Activated T-helper 9 cell treated with anti-CD3 and anti-CD28 coated beads, Interleukin-2, amount 50 U/mL, for 16 hours (primary cell): ENCODE measurements around the gene KCNV2.

ENCODE experiments used
- DNase-seq: peaks from one replicate; pipeline ENCODE4 v3.0.0-alpha.2; 2020; ENCODE audit warnings: low read depth

KCNV2 gene

DNA sequence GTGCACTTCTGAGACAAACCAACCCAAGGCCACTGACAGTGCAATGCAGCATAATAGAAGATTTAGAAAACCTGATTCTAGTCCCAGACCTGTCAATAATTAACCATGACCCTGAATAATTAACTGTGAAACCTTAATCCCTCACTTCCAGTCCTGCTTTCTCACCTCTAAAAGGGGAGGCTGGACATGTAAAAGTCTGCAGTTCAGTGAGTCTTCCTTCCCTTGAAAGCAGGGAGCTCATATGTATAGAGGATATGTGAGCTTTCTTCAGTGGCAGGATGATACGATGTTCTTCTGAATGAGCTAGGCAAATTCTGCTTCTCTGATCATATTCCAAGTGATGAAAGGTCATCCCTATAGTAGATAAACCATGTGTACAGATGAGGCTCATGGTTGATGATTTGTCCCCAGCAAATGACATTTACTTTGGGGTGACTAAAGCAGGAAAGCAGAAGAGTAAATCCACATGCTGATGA is 2.9 kb downstream of the KCNV2 start:
- DNase-seq: no peak

GRCh38 chr9:2722715-2723114 is 5.4 kb downstream of the KCNV2 start:
- no peak for DNase-seq

GRCh38 chr9:2723376-2724065 is 6.2 kb downstream of the KCNV2 start:
- no peak for DNase-seq

DNA sequence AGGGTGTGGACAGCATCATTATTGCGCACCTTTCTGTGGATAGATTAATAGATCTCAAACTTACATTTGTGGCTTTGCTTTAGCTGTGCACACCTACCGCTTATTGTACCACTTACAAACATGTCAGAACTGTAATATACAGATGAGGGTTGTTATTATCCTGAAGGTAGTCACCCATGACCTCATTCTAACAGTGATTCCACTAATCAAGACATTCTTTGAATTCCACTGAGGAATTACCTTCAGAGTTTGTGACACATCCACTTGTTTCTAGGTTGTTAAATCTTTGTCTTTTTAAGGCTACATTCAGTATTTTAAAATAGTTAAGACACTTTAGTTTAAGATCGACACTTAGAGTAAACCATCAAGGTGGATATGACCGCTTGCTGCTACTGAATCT is 7.8 kb downstream of the KCNV2 start:
- DNase-seq: no peak

DNA sequence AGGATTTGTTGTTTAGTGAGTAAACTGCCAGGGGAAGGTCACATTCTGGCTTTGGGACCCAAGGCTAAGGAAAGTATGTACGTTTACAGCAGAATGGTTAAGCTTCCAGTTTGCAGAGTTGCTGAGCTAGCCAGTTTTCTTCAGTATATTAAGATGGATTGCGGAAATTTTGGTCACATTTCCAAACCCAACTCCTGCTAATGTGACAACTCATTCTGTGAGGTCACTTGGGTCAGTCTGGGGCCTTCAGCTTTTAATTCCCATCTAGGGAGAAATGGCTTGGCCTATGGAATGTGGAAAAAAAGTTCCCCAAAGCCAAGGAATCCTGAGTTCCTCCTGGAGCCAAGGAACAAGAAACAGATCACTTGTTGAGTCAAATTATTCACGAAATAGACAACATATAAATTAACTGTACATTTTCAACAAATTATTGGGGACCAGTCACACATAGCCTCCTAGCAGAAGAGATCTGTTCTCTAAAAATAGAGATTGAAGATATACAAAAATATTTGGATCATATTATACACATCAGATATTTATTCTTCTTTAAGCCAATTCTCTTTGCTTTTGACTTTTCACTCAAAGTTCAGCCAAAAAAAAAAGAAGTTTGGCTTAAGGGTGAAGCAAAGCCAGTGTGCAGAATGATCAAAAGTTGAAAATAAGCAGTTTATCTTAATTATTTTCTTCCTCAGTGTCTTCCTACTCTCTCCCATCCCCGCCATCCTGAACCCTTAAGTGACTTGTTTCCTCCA is 8.8 kb downstream of the KCNV2 start:
- no peak for DNase-seq

- no peak for DNase-seq
These were observed 9.5 kb downstream of the KCNV2 start for GRCh38 chr9:2726650-2727340.

DNA sequence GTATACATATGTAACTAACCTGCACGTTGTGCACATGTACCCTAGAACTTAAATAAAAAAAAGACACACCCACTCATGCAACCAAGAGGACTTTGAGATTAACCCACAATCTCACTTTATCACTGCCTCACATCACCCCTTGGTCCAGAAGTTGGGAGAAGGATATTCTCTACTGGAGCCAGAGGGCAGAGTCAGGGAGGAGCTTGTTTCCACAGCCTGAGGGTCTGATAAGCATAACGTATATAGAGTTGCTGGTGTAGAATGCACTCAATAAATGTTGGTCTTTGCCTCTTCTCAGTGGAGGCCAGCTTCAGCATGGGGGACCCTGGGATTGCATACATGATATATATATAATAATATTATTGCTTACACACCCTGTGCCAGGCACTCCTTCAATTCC is 10.1 kb downstream of the KCNV2 start:
- no peak for DNase-seq

DNA sequence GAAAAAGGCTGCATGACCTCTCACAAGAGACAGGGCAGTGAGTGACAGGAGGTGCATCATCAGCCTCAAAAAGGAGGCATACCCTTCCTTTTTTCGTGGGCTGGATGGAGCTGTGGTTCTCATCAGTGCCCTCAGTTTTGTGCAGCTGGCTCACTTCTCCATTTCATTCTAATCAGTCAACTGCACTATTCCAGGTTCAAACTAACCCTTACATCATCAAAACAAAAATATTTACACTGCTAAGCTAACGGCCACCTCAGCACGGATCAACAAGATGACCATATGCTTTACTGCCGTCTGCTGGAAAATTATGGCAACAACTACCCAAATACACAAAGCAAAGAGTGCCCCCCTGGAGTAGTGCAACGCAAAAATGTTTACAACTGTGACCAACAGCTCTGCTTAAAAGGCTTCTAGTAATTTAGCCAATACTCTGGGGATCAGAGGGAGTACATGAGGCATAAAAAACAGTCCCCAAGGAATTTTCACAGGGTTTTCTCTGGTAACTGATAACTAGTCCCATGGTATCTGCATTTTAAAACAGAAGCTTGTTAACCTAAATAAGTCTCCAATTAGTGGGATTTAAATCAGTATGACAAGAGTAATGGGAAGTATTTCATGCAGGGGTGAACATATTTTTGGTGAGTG is 10.8 kb downstream of the KCNV2 start:
- no peak for DNase-seq

GRCh38 chr9:2729003-2729402 is 11.7 kb downstream of the KCNV2 start:
- no peak for DNase-seq

DNA sequence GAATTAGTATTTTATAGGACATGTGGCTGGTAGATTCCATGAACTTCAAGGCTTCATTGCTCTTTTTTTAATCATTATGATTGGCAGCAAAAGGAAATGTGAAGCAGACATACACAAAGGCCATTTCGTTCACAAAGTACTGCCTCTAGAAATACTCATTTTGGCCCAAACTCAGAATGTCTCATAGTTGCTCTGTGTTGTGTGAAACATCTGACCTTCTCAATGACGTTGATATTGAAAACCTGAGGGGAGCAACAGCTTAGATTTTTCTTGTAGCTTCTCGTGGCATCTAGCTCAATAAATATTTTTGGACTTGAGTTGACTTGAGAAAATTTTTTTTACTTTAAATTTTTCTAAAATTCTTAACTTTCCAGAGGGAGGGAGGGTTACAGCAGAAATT is 12.4 kb downstream of the KCNV2 start:
- DNase-seq: no peak

GRCh38 chr9:2730971-2731370 is 13.7 kb downstream of the KCNV2 start:
- DNase-seq: no peak

DNA sequence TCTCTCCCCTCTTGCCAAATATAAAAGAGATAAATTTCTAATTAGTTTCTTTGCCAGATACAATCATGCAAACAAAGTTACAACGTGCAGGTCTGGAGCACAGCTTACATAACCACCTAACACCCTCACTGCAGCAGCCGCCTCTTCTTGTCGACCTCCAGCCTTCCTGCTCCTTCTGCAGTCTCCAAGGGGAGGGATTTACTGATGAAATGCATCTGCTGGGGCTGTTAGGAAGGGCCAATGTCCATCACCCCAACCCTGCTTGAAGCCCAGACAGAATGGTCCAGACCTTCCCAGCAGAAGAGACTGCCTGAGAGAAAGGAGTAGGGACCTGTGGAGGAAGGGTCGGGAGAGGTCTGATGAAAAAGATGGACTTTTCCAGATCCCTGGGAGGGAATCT is 15.2 kb downstream of the KCNV2 start:
- DNase-seq: no peak

DNA sequence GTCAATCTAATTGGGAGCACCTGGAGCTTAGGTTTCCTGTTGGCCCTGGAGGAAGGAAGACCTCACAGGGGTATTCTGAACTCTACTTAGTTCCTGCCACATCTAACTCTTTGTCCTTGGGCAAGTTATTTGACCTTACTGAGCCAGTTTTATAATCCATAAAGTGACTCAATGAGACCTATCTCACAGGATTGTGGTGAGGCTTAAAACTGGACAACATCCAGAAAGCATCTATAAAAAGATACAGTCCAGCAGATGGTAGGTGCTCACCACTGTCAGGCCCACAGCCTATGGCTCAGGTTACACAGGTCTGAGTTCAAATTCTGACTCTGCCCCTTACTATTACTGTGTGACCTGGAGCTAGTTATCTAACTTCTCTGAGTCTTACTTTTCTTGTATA is 23.3 kb downstream of the KCNV2 start:
- no peak for DNase-seq

DNA sequence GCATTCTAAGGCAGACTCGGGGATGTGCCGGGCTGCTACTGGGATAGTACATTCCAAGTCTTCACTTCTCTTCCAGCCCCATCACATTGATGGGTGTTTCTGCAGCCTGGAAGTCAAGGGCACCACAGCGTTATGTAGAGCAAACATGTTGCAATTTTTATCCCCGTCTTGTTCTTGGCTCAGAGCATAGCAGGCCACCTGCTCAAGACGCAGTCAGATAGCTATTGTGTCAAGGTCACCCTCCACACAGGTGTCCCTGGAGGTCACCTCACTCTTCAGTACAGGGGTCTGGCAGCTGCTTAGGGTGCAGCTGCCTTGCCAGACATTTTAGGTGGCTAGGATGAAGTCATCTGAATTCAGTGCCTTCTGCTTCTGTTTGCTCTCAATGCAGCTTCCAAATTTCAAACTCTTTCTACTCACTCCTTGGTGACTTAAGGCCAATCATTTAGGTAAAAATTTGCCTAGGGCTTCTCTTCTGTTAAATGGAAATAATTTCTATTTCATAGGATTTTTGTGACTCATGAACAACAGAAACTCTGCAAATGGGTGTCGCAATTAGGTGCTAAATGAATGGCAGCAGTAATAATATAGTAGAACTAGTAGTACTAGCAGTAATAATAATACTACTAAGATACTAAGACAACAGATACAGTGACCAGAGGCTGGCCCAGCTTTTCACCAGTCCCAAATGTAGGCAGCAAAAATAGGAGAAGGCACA is 24.3 kb downstream of the KCNV2 start:
- DNase-seq: no peak

DNA sequence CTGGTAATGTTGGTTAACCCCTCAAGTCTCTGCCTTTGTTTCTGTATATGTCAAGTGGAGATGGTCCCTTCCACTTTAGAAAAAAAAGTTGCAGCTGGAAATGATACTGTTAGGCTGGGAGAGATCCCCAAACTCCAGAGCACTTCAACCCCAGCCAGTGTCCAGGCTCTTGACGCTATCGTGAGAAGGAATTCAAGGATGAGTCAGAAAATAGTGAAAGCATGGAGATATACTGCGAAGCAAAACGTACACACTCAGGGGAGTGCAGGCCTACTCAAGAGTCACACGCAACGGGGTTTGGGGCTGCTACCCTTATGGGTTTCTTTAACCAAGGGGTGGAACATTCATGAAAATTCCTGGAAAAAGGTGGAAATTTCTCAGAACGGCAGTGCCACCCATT is 24.9 kb downstream of the KCNV2 start:
- no peak for DNase-seq

- DNase-seq: no peak
These were observed 26.7 kb downstream of the KCNV2 start for GRCh38 chr9:2743937-2744529.

GRCh38 chr9:2745560-2746380 is 28.5 kb downstream of the KCNV2 start:
- no peak for DNase-seq

DNA sequence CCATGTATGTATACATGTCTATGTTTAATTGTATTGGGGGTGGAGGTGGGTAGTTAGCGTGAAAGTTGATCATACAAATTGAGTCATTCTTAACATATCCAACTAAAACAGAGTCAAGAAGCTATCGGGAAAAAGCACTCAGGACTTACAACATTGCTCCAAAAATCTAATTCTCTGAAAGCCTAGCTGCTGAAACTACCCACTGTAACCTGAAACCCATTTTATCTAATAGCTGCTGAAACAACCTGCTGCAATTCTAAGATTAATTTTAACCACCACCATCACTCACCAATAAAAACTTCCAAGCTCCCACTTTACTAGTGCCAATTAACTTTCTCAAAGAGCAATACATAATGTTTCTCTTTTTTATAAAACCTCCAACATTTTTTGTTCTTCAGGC is 32.2 kb downstream of the KCNV2 start:
- DNase-seq: no peak

DNA sequence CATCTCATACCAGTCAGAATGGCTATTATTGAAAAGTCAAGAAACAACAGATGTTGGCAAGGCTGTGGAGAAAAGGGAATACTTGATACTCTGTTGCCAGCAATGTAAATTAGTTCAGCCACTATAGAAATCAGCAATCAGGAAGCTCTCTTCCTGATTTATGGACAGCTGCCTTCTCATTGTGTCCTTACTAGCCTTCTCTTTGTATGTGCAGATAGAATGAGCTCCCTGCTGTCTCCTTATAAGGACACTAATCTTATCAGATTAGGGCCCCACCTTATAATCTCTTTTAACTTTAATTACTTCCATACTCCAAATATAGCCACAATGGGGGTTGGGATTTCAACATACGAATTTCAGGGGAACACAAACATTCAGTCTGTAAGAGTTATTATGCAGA is 38.0 kb downstream of the KCNV2 start:
- no peak for DNase-seq

DNA sequence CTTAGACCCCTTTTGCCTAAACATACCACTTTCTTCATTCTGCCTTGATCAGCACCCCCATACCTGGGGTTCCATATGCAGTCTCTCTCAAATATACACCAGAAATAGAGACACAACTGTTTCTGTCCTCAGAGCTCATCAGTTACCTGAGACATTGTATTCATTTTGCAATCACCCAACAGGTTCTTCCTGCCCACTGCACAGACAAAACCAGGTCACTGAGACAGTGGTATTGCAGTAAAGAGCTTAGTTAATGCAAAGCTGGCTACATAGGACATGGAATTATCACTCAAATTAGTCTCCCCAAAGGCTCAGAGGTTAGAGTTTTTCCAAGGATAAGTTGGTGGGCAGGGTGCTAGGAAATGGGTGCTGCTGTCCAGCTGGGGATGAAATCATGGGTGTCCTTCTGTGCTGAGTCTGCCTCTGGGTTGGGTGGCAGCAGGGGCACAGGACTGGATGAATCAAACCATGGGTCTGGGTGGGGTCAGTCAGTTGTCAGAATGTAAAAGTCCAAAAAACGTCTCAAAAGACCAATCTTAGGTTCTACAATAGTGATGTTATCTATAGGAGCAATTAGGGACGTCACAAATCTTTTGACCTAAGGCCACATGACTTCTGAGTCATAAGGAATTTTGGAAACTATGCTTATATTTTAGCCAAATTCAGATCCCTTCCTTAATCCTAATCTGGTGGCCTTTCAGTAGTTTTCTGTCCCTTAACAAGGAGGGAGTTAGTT is 41.0 kb downstream of the KCNV2 start:
- DNase-seq: no peak
